SK-N-SH treated with all-trans-retinoic acid at 6 μM for 48 hours (cell line): Measurements from ENCODE around the gene GPSM1.

ENCODE experiments used
- ATAC-seq: fragments of 200-7000 bp; cut with Tn5 transposase; 3 replicates; pipeline ENCODE4 v1.9.1; 2020; ENCODE audit warnings: mild to moderate bottlenecking, moderate library complexity
- BACH2 ChIP-seq: fragments of 250-450 bp; sonication (Bioruptor Pico); IDR thresholded peaks from 2 replicates; pipeline ENCODE4 v1.9.0; 2021; ENCODE audit warnings: mild to moderate bottlenecking, borderline replicate concordance
- CSDC2 ChIP-seq: fragments of 250-450 bp; sonication (Bioruptor Pico); IDR thresholded peaks from 2 replicates; pipeline ENCODE4 v1.5.0; 2020; ENCODE audit warnings: mild to moderate bottlenecking, moderate library complexity
- ESRRG ChIP-seq: fragments of 250-450 bp; sonication (Bioruptor Pico); IDR thresholded peaks from 2 replicates; pipeline ENCODE4 v1.6.1; 2021; ENCODE audit warnings: mild to moderate bottlenecking
- GLIS3 ChIP-seq: fragments of 250-450 bp; sonication (Bioruptor Pico); IDR thresholded peaks from 2 replicates; pipeline ENCODE4 v1.5.0; 2020; ENCODE audit warnings: mild to moderate bottlenecking, moderate library complexity
- ISL1 ChIP-seq: fragments of 250-450 bp; sonication (Bioruptor Pico); IDR thresholded peaks from 2 replicates; pipeline ENCODE4 v2.1.2; 2022; ENCODE audit warnings: mild to moderate bottlenecking, moderate library complexity
- OSR1 ChIP-seq: fragments of 250-450 bp; sonication (Bioruptor Pico); IDR thresholded peaks from 2 replicates; pipeline ENCODE4 v1.8.0; 2022; ENCODE audit warnings: moderate library complexity, mild to moderate bottlenecking, inconsistent platforms
- PPARA ChIP-seq: fragments of 250-450 bp; sonication (Bioruptor Pico); IDR thresholded peaks from 2 replicates; pipeline ENCODE4 v1.5.0; 2020; ENCODE audit warnings: mild to moderate bottlenecking, borderline replicate concordance
- RARB ChIP-seq: fragments of 250-450 bp; sonication (Bioruptor Pico); IDR thresholded peaks from 2 replicates; pipeline ENCODE4 v1.8.0; 2021; ENCODE audit warnings: mild to moderate bottlenecking, moderate library complexity
- SNAI2 ChIP-seq: fragments of 250-450 bp; sonication (Bioruptor Pico); IDR thresholded peaks from 2 replicates; pipeline ENCODE4 v1.5.0; 2020; ENCODE audit warnings: mild to moderate bottlenecking, moderate library complexity
- TCF4 ChIP-seq: fragments of 250-450 bp; sonication (Bioruptor Pico); IDR thresholded peaks from 2 replicates; pipeline ENCODE4 v1.8.0; 2021; ENCODE audit warnings: mild to moderate bottlenecking, moderate library complexity, borderline replicate concordance
- ZC3H10 ChIP-seq: fragments of 250-450 bp; sonication (Bioruptor Pico); IDR thresholded peaks from 2 replicates; pipeline ENCODE4 v1.5.1; 2021; ENCODE audit warnings: mild to moderate bottlenecking, moderate library complexity
- ZFP3 ChIP-seq: fragments of 250-450 bp; sonication (Bioruptor Pico); IDR thresholded peaks from 2 replicates; pipeline ENCODE4 v1.5.0; 2020; ENCODE audit warnings: mild to moderate bottlenecking, moderate library complexity
- ZNF565 ChIP-seq: fragments of 450-650 bp; formaldehyde crosslinking; conservative IDR thresholded peaks from 2 replicates; pipeline ENCODE4 v1.5.0; 2020; ENCODE audit warnings: low read depth, mild to moderate bottlenecking, moderate library complexity
- TF ChIP-seq, protein P1 (sequence below): fragments of 250-450 bp; sonication (Bioruptor Pico); IDR thresholded peaks from 2 replicates; pipeline ENCODE4 v1.8.0; 2021; ENCODE audit warnings: low read depth, mild to moderate bottlenecking, moderate library complexity, borderline replicate concordance
- TF ChIP-seq, protein P2 (sequence below): fragments of 250-450 bp; sonication (Bioruptor Pico); IDR thresholded peaks from 2 replicates; pipeline ENCODE4 v1.8.0; 2020; ENCODE audit warnings: mild to moderate bottlenecking, moderate library complexity, borderline replicate concordance
- TF ChIP-seq, protein P3 (sequence below): fragments of 250-450 bp; sonication (Bioruptor Pico); IDR thresholded peaks from 2 replicates; pipeline ENCODE4 v1.5.1; 2021; ENCODE audit warnings: mild to moderate bottlenecking, moderate library complexity
- TF ChIP-seq, protein P4 (sequence below): fragments of 250-450 bp; sonication (Bioruptor Pico); IDR thresholded peaks from 2 replicates; pipeline ENCODE4 v1.5.0; 2020; ENCODE audit warnings: mild to moderate bottlenecking, moderate library complexity
- TF ChIP-seq, protein P5 (sequence below): fragments of 250-450 bp; sonication (Bioruptor Pico); IDR thresholded peaks from 2 replicates; pipeline ENCODE4 v1.5.1; 2020; ENCODE audit warnings: low read depth, mild to moderate bottlenecking, moderate library complexity

Gene GPSM1

DNA sequence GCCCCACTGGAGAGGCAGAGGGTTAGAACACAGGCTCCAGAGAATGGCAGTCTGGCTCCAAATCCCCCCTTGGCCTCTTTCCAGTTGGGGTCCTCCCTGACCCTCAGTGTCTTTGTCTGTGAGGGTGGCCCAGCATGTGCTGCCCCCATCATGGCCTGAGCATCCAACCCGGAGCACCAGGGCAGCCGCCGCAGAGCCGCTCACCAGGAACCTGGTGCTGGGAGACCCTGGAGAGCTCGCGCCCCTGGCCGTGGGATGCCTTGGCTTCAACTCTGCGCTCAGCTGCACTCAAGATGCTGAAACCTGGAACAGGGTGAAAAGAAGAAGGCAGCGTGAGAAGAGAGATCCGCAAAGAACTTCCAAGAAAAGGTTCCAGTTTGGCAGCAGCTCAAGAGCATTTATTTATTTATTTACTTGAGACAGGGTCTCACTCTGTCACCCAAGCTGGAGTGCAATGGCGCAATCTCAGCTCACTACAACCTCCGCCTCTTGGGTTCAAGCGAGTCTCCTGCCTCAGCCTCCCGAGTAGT is 27.3 kb upstream of the GPSM1 start:
- no peak for ATAC-seq
- TF ChIP-seq ZC3H10 (CRISPR knock-in tag): no peak
- TF ChIP-seq, protein P1, sequence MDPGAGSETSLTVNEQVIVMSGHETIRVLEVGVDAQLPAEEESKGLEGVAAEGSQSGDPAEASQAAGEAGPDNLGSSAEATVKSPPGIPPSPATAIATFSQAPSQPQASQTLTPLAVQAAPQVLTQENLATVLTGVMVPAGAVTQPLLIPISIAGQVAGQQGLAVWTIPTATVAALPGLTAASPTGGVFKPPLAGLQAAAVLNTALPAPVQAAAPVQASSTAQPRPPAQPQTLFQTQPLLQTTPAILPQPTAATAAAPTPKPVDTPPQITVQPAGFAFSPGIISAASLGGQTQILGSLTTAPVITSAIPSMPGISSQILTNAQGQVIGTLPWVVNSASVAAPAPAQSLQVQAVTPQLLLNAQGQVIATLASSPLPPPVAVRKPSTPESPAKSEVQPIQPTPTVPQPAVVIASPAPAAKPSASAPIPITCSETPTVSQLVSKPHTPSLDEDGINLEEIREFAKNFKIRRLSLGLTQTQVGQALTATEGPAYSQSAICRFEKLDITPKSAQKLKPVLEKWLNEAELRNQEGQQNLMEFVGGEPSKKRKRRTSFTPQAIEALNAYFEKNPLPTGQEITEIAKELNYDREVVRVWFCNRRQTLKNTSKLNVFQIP (CRISPR knock-in tag): no peak

DNA sequence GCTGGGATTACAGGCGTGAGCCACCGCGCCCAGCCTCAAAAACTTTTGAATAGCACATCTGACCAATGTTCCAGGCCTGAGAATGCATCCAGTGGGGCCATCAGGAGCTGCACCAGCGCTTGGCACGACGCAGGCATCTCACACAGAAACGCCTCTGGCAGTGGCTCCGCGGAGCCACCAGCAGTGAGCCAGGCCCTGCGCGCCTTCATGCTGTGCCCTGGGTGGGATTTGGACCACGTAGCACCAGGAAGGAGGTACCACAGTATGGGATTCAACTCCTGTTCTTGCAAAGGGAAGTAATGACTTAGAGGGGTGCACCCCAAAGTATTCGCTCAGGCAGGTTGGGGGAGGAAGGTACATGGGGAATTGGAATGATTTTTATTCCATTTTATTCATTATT is 26.5 kb upstream of the GPSM1 start:
- no peak for ATAC-seq
- TF ChIP-seq, protein P1 (CRISPR knock-in tag): no peak
- TF ChIP-seq, protein P2, sequence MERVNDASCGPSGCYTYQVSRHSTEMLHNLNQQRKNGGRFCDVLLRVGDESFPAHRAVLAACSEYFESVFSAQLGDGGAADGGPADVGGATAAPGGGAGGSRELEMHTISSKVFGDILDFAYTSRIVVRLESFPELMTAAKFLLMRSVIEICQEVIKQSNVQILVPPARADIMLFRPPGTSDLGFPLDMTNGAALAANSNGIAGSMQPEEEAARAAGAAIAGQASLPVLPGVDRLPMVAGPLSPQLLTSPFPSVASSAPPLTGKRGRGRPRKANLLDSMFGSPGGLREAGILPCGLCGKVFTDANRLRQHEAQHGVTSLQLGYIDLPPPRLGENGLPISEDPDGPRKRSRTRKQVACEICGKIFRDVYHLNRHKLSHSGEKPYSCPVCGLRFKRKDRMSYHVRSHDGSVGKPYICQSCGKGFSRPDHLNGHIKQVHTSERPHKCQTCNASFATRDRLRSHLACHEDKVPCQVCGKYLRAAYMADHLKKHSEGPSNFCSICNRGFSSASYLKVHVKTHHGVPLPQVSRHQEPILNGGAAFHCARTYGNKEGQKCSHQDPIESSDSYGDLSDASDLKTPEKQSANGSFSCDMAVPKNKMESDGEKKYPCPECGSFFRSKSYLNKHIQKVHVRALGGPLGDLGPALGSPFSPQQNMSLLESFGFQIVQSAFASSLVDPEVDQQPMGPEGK (CRISPR knock-in tag): no peak
- TF ChIP-seq GLIS3 (CRISPR knock-in tag): no peak
- no peak for TF ChIP-seq RARB (CRISPR knock-in tag)
- TF ChIP-seq, protein P3, sequence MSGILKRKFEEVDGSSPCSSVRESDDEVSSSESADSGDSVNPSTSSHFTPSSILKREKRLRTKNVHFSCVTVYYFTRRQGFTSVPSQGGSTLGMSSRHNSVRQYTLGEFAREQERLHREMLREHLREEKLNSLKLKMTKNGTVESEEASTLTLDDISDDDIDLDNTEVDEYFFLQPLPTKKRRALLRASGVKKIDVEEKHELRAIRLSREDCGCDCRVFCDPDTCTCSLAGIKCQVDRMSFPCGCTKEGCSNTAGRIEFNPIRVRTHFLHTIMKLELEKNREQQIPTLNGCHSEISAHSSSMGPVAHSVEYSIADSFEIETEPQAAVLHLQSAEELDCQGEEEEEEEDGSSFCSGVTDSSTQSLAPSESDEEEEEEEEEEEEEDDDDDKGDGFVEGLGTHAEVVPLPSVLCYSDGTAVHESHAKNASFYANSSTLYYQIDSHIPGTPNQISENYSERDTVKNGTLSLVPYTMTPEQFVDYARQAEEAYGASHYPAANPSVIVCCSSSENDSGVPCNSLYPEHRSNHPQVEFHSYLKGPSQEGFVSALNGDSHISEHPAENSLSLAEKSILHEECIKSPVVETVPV: no peak
- TF ChIP-seq ISL1: no peak
- TF ChIP-seq, protein P4, sequence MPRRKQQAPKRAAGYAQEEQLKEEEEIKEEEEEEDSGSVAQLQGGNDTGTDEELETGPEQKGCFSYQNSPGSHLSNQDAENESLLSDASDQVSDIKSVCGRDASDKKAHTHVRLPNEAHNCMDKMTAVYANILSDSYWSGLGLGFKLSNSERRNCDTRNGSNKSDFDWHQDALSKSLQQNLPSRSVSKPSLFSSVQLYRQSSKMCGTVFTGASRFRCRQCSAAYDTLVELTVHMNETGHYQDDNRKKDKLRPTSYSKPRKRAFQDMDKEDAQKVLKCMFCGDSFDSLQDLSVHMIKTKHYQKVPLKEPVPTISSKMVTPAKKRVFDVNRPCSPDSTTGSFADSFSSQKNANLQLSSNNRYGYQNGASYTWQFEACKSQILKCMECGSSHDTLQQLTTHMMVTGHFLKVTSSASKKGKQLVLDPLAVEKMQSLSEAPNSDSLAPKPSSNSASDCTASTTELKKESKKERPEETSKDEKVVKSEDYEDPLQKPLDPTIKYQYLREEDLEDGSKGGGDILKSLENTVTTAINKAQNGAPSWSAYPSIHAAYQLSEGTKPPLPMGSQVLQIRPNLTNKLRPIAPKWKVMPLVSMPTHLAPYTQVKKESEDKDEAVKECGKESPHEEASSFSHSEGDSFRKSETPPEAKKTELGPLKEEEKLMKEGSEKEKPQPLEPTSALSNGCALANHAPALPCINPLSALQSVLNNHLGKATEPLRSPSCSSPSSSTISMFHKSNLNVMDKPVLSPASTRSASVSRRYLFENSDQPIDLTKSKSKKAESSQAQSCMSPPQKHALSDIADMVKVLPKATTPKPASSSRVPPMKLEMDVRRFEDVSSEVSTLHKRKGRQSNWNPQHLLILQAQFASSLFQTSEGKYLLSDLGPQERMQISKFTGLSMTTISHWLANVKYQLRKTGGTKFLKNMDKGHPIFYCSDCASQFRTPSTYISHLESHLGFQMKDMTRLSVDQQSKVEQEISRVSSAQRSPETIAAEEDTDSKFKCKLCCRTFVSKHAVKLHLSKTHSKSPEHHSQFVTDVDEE (CRISPR knock-in tag): no peak
- no peak for TF ChIP-seq ESRRG
- no peak for TF ChIP-seq ZNF565 (CRISPR knock-in tag)
- TF ChIP-seq SNAI2 (CRISPR knock-in tag): no peak
- no peak for TF ChIP-seq CSDC2 (CRISPR knock-in tag)
- TF ChIP-seq, protein P5, sequence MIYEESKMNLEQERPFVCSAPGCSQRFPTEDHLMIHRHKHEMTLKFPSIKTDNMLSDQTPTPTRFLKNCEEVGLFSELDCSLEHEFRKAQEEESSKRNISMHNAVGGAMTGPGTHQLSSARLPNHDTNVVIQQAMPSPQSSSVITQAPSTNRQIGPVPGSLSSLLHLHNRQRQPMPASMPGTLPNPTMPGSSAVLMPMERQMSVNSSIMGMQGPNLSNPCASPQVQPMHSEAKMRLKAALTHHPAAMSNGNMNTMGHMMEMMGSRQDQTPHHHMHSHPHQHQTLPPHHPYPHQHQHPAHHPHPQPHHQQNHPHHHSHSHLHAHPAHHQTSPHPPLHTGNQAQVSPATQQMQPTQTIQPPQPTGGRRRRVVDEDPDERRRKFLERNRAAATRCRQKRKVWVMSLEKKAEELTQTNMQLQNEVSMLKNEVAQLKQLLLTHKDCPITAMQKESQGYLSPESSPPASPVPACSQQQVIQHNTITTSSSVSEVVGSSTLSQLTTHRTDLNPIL (CRISPR knock-in tag): no peak
- TF ChIP-seq BACH2 (CRISPR knock-in tag): no peak
- TF ChIP-seq OSR1 (CRISPR knock-in tag): no peak

DNA sequence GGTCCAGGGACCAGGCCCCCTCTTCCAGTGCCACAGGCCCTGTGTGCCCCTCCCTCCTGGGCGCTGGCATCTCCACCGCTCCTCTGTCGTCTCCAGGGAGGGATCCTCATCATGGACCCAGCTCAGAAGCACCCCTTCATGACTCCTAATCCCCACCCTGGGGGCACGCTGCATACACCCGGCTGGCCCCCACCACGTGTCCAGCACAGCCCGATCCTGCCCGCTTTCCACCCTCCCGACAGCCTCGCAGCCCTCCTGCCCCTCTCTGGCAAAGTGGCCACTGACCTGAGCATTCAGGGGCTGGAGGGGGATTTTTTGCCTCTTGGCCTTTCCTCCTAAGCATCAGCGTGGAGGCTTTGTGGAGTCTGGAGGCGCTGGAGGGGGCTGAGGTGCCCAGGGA is 24.8 kb upstream of the GPSM1 start:
- no peak for ATAC-seq
- no peak for TF ChIP-seq GLIS3 (CRISPR knock-in tag)
- TF ChIP-seq ZNF565 (CRISPR knock-in tag): no peak
- TF ChIP-seq RARB (CRISPR knock-in tag): no peak
- no peak for TF ChIP-seq TCF4 (CRISPR knock-in tag)
- no peak for TF ChIP-seq ESRRG
- no peak for TF ChIP-seq PPARA (CRISPR knock-in tag)
- TF ChIP-seq, protein P5 (CRISPR knock-in tag): no peak
- TF ChIP-seq, protein P1 (CRISPR knock-in tag): no peak
- TF ChIP-seq ZC3H10 (CRISPR knock-in tag): no peak
- no peak for TF ChIP-seq ZFP3 (CRISPR knock-in tag)
